Measurements from ENCODE around the gene TECPR2. TPM values are rescaled to one million over a fixed set of nuclear protein-coding genes. Genes with fewer than 3 reads are reported as not detected.
A peak's percentile ranks its signal among the peaks of the same experiment; 100 is the strongest.

Gene TECPR2
- total and polyA plus RNA-seq, 2 of the 13 experiments (the other 11 are each of a cell fraction or from before 2014, with no cell fraction given), result 3.5 to 5.7 TPM

DNA sequence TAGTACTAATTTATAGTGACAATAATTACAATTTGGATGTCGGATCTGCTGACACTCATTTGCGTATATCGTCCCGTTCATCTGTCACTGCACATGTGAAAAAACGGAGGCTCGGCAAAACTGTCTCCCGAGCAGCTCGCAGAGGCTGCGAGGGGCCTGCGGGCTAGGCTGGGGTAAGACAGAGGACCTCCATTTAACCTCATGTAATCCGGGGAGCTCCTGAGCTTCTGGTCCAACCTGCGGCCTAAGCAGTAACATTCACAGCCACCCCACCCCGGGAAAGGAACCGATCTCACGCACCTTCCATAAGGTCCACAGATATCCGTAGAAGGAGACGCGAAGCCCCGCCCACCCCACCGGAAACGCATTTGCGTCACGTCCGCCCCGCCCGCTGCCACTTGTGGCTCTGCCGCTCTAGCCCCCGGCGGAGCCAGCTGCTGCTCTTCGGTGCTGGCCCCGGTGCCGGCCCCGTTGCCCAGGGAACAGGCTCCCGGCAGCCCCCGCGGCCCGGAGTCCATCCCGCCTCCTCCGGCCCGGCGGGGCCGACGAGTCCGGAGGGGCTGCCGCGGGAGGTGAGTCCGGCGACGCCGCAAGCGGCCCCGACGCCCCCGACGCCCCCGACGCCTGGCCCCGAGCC lies at the start of gene TECPR2, which contains the start of gene CINP (continued):
- TF ChIP-seq ZBTB44 (CRISPR knock-in tag; IDR thresholded peaks at IDR 0.05) (no peak), POLR2A (IDR thresholded peaks at IDR 0.05; ENCODE audit: insufficient read depth in 1 of 2, low read depth in 2 of 2, low read length in 2 of 2) (peak; percentile 85 to 86), HCFC1 (IDR thresholded peaks at IDR 0.05; ENCODE audit: low read depth, low read length) (peak; percentile 43; the same call in 1 of the 2 replicates), SIN3A (IDR thresholded peaks at IDR 0.05; ENCODE audit: borderline replicate concordance, low read depth, low read length) (peak; percentile 90; the same call in 1 of the 2 replicates), REPIN1 (CRISPR knock-in tag; IDR thresholded peaks at IDR 0.05; ENCODE audit: borderline replicate concordance, low read depth) (no peak), EZH2 (conservative IDR thresholded peaks at IDR 0.05; ENCODE audit: low read depth, low read length) (no peak), ZNF530 (CRISPR knock-in tag; IDR thresholded peaks at IDR 0.05; ENCODE audit: low read depth) (no peak), ZNF792 (CRISPR knock-in tag; IDR thresholded peaks at IDR 0.05) (peak; percentile 31; the same call in 1 of the 2 replicates), ZNF143 (CRISPR knock-in tag; IDR thresholded peaks at IDR 0.05) (peak; percentile 84), MED13 (CRISPR knock-in tag; IDR thresholded peaks at IDR 0.05) (peak; percentile 44; the same call in 1 of the 2 replicates), TRIM22 (IDR thresholded peaks at IDR 0.05) (no peak), MTA1 (CRISPR knock-in tag; IDR thresholded peaks at IDR 0.05; ENCODE audit: borderline replicate concordance) (peak; percentile 33; the same call in 1 of the 2 replicates), PHB2 (IDR thresholded peaks at IDR 0.05; ENCODE audit: partially characterized antibody) (no peak)
- TF ChIP-seq, protein P1, sequence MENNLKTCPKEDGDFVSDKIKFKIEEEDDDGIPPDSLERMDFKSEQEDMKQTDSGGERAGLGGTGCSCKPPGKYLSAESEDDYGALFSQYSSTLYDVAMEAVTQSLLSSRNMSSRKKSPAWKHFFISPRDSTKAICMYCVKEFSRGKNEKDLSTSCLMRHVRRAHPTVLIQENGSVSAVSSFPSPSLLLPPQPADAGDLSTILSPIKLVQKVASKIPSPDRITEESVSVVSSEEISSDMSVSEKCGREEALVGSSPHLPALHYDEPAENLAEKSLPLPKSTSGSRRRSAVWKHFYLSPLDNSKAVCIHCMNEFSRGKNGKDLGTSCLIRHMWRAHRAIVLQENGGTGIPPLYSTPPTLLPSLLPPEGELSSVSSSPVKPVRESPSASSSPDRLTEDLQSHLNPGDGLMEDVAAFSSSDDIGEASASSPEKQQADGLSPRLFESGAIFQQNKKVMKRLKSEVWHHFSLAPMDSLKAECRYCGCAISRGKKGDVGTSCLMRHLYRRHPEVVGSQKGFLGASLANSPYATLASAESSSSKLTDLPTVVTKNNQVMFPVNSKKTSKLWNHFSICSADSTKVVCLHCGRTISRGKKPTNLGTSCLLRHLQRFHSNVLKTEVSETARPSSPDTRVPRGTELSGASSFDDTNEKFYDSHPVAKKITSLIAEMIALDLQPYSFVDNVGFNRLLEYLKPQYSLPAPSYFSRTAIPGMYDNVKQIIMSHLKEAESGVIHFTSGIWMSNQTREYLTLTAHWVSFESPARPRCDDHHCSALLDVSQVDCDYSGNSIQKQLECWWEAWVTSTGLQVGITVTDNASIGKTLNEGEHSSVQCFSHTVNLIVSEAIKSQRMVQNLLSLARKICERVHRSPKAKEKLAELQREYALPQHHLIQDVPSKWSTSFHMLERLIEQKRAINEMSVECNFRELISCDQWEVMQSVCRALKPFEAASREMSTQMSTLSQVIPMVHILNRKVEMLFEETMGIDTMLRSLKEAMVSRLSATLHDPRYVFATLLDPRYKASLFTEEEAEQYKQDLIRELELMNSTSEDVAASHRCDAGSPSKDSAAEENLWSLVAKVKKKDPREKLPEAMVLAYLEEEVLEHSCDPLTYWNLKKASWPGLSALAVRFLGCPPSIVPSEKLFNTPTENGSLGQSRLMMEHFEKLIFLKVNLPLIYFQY (CRISPR knock-in tag; IDR thresholded peaks at IDR 0.05; ENCODE audit: borderline replicate concordance), result peak; percentile 77; the same call in 1 of the 2 replicates
- TF ChIP-seq, protein P2, sequence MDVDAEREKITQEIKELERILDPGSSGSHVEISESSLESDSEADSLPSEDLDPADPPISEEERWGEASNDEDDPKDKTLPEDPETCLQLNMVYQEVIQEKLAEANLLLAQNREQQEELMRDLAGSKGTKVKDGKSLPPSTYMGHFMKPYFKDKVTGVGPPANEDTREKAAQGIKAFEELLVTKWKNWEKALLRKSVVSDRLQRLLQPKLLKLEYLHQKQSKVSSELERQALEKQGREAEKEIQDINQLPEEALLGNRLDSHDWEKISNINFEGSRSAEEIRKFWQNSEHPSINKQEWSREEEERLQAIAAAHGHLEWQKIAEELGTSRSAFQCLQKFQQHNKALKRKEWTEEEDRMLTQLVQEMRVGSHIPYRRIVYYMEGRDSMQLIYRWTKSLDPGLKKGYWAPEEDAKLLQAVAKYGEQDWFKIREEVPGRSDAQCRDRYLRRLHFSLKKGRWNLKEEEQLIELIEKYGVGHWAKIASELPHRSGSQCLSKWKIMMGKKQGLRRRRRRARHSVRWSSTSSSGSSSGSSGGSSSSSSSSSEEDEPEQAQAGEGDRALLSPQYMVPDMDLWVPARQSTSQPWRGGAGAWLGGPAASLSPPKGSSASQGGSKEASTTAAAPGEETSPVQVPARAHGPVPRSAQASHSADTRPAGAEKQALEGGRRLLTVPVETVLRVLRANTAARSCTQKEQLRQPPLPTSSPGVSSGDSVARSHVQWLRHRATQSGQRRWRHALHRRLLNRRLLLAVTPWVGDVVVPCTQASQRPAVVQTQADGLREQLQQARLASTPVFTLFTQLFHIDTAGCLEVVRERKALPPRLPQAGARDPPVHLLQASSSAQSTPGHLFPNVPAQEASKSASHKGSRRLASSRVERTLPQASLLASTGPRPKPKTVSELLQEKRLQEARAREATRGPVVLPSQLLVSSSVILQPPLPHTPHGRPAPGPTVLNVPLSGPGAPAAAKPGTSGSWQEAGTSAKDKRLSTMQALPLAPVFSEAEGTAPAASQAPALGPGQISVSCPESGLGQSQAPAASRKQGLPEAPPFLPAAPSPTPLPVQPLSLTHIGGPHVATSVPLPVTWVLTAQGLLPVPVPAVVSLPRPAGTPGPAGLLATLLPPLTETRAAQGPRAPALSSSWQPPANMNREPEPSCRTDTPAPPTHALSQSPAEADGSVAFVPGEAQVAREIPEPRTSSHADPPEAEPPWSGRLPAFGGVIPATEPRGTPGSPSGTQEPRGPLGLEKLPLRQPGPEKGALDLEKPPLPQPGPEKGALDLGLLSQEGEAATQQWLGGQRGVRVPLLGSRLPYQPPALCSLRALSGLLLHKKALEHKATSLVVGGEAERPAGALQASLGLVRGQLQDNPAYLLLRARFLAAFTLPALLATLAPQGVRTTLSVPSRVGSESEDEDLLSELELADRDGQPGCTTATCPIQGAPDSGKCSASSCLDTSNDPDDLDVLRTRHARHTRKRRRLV (CRISPR knock-in tag; IDR thresholded peaks at IDR 0.05), result 0 out of 2 replicates have a peak, but pooled peaks have one; percentile 0
- TF ChIP-seq, protein P3, sequence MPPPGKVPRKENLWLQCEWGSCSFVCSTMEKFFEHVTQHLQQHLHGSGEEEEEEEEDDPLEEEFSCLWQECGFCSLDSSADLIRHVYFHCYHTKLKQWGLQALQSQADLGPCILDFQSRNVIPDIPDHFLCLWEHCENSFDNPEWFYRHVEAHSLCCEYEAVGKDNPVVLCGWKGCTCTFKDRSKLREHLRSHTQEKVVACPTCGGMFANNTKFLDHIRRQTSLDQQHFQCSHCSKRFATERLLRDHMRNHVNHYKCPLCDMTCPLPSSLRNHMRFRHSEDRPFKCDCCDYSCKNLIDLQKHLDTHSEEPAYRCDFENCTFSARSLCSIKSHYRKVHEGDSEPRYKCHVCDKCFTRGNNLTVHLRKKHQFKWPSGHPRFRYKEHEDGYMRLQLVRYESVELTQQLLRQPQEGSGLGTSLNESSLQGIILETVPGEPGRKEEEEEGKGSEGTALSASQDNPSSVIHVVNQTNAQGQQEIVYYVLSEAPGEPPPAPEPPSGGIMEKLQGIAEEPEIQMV (CRISPR knock-in tag; IDR thresholded peaks at IDR 0.05; ENCODE audit: low read depth), result 0 out of 2 replicates have a peak, but pooled peaks have one; percentile 32
